ENCODE measurements around the gene TRAPPC3L.

DNA sequence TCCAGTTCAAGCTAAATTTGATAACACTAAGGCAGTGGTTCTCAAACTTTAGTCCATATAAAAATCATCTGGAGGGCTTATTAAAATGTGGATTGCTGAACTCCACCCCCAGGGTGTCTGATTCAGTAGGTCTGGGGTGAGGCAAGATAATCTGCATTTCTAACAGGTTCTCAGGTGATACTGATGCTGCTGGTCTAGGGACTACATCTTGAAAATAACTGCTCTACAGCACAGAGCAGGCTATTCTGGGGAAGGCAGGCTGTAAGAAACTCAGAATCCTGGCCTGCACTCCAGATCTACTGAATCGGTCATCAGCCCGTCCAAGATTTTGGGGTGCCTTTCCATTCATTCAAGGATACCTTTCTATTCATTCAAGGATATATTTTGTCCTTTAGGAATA is 22.6 kb downstream of the TRAPPC3L start:
- TF ChIP-seq, protein P1, sequence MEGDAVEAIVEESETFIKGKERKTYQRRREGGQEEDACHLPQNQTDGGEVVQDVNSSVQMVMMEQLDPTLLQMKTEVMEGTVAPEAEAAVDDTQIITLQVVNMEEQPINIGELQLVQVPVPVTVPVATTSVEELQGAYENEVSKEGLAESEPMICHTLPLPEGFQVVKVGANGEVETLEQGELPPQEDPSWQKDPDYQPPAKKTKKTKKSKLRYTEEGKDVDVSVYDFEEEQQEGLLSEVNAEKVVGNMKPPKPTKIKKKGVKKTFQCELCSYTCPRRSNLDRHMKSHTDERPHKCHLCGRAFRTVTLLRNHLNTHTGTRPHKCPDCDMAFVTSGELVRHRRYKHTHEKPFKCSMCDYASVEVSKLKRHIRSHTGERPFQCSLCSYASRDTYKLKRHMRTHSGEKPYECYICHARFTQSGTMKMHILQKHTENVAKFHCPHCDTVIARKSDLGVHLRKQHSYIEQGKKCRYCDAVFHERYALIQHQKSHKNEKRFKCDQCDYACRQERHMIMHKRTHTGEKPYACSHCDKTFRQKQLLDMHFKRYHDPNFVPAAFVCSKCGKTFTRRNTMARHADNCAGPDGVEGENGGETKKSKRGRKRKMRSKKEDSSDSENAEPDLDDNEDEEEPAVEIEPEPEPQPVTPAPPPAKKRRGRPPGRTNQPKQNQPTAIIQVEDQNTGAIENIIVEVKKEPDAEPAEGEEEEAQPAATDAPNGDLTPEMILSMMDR (IDR thresholded peaks at IDR 0.05): no peak
- TF ChIP-seq POLR2A (IDR thresholded peaks at IDR 0.05): no peak
- TF ChIP-seq POLR2AphosphoS5 (IDR thresholded peaks at IDR 0.05): no peak
- no peak for TF ChIP-seq EP300 (IDR thresholded peaks at IDR 0.05)
